SK-N-MC (cell line): ENCODE results near the gene ITSN1.
"Not testable (repeated sequence)": the region's sequence is repeated elsewhere in the genome, so short reads cannot be mapped to it uniquely, and the experiment has no call there.

Source experiments
- DNase-seq: peaks from one replicate; pipeline ENCODE4 v3.0.0-alpha.2; 2011; ENCODE audit warnings: low read depth, low spot score
- H3K27ac ChIP-seq: fragments of 200-600 bp; sonication (generic); 2 replicates; pipeline ENCODE4 v1.5.1; 2016; ENCODE audit warnings: mixed run types
- H3K36me3 ChIP-seq: fragments of 200-600 bp; sonication (generic); 2 replicates; pipeline ENCODE4 v1.6.1; 2017; ENCODE audit warnings: antibody characterized with exemption, low read length, mixed read lengths; ENCODE audit not compliant: insufficient read depth
- H3K4me3 ChIP-seq: fragments of 200-600 bp; sonication (generic); 2 replicates; pipeline ENCODE4 v1.5.1; 2016
- H3K9ac ChIP-seq: fragments of 200-600 bp; sonication (generic); 2 replicates; pipeline ENCODE4 v1.8.0; 2017; ENCODE audit warnings: mixed run types, mixed read lengths; ENCODE audit not compliant: insufficient read length
- H3K9me3 ChIP-seq: fragments of 200-600 bp; sonication (generic); 2 replicates; pipeline ENCODE4 v1.6.1; 2017; ENCODE audit warnings: low read depth, mild to moderate bottlenecking, antibody characterized with exemption, low read length, moderate library complexity, mixed read lengths
- EZH2 ChIP-seq: fragments of 200-600 bp; sonication (generic); IDR thresholded peaks from one replicate; pipeline ENCODE4 v1.6.1; 2017; ENCODE audit warnings: antibody characterized with exemption
- FOXP2 ChIP-seq: optimal IDR thresholded peaks from 2 replicates; pipeline ENCODE3; 2011; ENCODE audit warnings: mild to moderate bottlenecking, moderate library complexity; ENCODE audit not compliant: insufficient read depth; ENCODE audit errors: extremely low read length, control extremely low read depth
- POLR2AphosphoS5 ChIP-seq: IDR thresholded peaks from 2 replicates; pipeline ENCODE4 v1.6.1; 2012; ENCODE audit warnings: mild to moderate bottlenecking, low read depth, low read length, borderline replicate concordance

ITSN1 gene

DNA sequence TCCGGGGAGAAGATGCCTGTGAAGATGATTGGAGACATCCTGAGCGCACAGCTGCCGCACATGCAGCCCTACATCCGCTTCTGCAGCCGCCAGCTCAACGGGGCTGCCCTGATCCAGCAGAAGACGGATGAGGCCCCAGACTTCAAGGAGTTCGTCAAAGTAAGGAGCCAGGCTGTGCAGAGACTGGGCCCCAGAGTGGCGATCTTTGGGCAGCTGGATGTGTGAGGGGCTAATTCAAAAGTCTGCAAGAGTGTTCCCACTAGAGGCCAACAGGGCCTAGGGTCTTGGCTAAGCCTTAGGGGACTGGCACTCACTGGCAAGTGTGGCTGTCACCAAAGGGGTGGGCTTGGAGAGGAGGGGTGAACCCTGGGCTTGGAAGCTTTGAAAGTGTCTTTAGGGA, 222.9 kb downstream of the ITSN1 start:
- H3K4me3 ChIP-seq, result no peak overlapping the region
- no peaks in the 10 kb centered on the region for H3K36me3 ChIP-seq
- no peak for DNase-seq
- no peaks in the 10 kb centered on the region for H3K9me3 ChIP-seq
- H3K27ac ChIP-seq, result no peak overlapping the region
- H3K9ac ChIP-seq, result no peak overlapping the region
- TF ChIP-seq EZH2 (no peak), FOXP2 (no peak), POLR2AphosphoS5 (no peak)

DNA sequence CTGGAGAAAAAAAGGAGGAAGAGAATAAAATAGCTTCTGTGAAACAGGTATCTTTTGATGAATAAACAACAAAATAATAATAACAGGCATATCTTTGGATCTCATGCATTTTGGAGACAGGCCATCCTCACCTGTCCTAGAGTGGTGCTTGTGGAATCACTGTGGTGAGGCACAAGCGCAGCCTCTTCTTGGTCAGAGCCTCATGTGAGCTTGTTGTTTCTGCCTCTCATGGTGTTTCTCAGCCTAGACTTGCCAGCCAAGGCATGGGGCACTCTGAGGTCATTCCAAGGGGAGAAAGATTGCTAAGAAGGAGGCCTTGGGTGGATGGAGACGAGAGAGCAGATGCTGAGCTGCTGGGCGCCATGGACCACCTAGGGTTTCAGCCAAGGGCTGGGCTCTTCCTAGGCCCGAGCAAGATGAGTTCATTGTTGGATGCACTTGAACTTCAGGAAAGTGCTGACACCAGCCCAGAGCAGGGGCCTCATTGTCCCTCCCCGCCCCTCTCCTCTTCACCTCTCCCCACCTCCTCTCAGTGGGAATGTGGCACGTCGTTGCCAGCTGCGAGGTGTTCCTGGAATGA, 223.8 kb downstream of the ITSN1 start:
- no peak overlapping the region for H3K27ac ChIP-seq
- no peak overlapping the region for H3K9ac ChIP-seq
- TF ChIP-seq POLR2AphosphoS5, result no peak
- TF ChIP-seq FOXP2, result no peak
- no peak for TF ChIP-seq EZH2
- no peaks in the 10 kb centered on the region for H3K36me3 ChIP-seq
- H3K4me3 ChIP-seq, result no peak overlapping the region
- H3K9me3 ChIP-seq, result no peaks in the 10 kb centered on the region
- no peak for DNase-seq

GRCh38 chr21:33866826-33867225, 224.5 kb downstream of the ITSN1 start:
- H3K4me3 ChIP-seq, result no peak overlapping the region
- no peaks in the 10 kb centered on the region for H3K9me3 ChIP-seq
- H3K9ac ChIP-seq, result no peak overlapping the region
- H3K27ac ChIP-seq, result no peak overlapping the region
- TF ChIP-seq EZH2 (no peak), FOXP2 (no peak), POLR2AphosphoS5 (no peak)
- DNase-seq, result no peak
- H3K36me3 ChIP-seq, result no peaks in the 10 kb centered on the region

GRCh38 chr21:33867868-33868267, 225.6 kb downstream of the ITSN1 start:
- H3K9ac ChIP-seq, H3K27ac ChIP-seq, DNase-seq, H3K36me3 ChIP-seq, H3K4me3 ChIP-seq, H3K9me3 ChIP-seq: not testable (repeated sequence)

DNA sequence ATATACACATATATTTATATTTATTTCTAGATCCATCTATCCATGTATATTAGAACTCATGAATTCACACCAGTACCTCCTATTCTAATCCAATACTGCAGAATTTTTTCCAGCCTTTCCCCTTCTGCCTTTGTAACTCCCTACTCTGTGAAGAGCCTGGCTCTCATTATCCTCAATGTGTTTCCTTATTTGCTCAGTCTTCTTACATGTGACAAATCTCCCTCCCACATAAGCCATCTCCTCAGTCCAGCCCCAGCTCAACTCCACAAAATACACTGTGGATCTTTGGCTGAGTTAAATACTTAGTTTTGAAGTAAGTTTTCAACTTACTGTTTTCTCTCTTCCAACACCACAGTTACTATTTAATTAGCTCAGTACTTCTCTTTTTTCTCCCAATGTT, 227.6 kb downstream of the ITSN1 start:
- no peaks in the 10 kb centered on the region for H3K9me3 ChIP-seq
- TF ChIP-seq FOXP2 (no peak), POLR2AphosphoS5 (no peak), EZH2 (no peak)
- no peak overlapping the region for H3K27ac ChIP-seq
- DNase-seq, result no peak
- H3K9ac ChIP-seq, result no peak overlapping the region
- no peaks in the 10 kb centered on the region for H3K36me3 ChIP-seq
- no peak overlapping the region for H3K4me3 ChIP-seq

DNA sequence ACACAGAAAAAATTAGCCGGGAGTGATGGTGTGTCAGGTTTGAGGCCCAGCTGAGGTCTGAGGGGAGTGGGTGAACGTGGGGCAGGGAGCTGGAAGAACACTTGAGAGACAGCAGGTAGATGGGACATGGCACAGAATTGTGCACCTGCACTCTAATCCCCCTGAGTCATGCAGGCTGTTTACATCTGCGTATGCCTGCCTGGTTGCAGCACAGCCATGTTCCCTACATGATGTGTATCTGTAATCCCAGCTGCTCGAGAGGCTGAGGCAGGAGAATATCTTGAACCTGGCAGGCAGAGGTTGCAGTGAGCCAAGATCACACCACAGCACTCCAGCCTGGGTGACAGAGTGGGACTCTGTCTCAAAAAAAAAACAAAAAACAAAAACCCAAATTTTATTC, 228.5 kb downstream of the ITSN1 start:
- H3K4me3 ChIP-seq, result no peak overlapping the region
- DNase-seq, result no peak
- no peaks in the 10 kb centered on the region for H3K9me3 ChIP-seq
- H3K36me3 ChIP-seq, result no peaks in the 10 kb centered on the region
- TF ChIP-seq FOXP2, result no peak
- no peak for TF ChIP-seq POLR2AphosphoS5
- no peak for TF ChIP-seq EZH2
- H3K27ac ChIP-seq, result no peak overlapping the region
- H3K9ac ChIP-seq, result no peak overlapping the region

- H3K27ac ChIP-seq, result no peak overlapping the region
- DNase-seq, result no peak
- H3K9ac ChIP-seq, result no peak overlapping the region
- H3K9me3 ChIP-seq, result no peaks in the 10 kb centered on the region
- no peak overlapping the region for H3K4me3 ChIP-seq
- no peaks in the 10 kb centered on the region for H3K36me3 ChIP-seq
- TF ChIP-seq POLR2AphosphoS5 (no peak), FOXP2 (no peak)
Observed at GRCh38 chr21:33871171-33871570, 228.9 kb downstream of the ITSN1 start.

DNA sequence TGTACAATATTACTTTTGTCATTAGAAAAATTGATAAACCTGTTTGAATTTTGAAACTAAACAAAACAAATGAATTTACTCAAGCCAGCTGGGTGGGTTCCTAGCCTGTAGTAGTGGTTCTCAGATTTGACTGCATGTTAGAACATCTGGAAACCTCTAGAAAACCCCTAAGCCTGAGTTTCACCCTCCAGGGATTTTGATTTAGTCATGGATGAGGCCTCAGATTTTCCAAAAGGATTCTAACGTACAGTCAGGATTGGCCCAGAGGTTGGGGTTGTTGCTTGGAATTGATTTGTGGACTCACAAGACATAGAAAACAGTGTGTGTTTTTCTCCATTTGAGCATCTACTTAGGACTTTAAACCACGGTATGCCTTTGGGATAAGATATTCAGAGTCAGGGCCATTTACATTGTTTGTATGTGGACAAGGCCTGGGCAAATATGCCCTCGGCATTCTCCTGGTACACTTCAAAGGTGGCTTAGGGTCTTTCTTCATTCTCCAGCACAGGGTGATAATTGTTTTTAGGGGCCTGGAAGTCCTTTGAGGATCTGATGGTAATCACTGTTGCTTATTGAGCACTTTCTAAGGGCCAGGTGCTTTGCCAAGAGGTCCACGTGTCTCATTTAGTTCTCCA, 230.7 kb downstream of the ITSN1 start:
- TF ChIP-seq FOXP2 (no peak), EZH2 (no peak), POLR2AphosphoS5 (no peak)
- no peaks in the 10 kb centered on the region for H3K9me3 ChIP-seq
- H3K4me3 ChIP-seq, result no peak overlapping the region
- no peaks in the 10 kb centered on the region for H3K36me3 ChIP-seq
- DNase-seq, result no peak
- H3K27ac ChIP-seq, result no peak overlapping the region
- H3K9ac ChIP-seq, result no peak overlapping the region

- H3K9ac ChIP-seq, result no peak overlapping the region
- no peak for DNase-seq
- H3K27ac ChIP-seq, result no peak overlapping the region
- no peaks in the 10 kb centered on the region for H3K36me3 ChIP-seq
- TF ChIP-seq FOXP2, result no peak
- H3K4me3 ChIP-seq, result no peak overlapping the region
- no peaks in the 10 kb centered on the region for H3K9me3 ChIP-seq
Observed at GRCh38 chr21:33874161-33874560, 231.9 kb downstream of the ITSN1 start.

DNA sequence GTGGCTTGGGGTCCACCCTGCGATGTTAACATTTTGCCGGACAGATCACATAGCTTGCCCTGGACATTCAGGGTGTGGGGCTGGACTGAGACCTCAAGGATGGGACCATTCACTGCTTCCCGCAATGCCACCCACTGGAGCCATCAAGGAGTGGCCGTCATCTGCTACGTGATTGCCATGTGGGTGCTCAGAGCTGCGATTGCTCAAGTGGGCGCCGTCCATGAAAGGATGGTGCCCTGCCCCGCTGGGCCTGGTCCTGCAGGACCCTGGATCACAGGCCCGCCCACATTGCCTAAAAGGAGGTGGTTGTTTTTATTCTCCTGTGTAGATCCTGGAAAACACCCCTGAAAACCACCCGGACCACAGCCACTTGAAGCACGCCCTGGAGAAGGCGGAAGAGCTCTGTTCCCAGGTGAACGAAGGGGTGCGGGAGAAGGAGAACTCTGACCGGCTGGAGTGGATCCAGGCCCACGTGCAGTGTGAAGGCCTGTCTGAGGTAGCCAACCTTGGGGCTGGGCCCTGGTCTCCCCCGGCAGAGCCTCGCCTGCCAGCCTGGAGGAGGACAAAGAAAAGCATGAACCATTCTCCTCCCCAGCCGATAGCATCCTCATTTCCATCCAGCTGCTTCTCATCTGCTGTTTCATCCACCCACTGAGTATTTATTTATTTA, 232.9 kb downstream of the ITSN1 start:
- Histone ChIP-seq H3K9ac (no peak overlapping the region), H3K4me3 (no peak overlapping the region), H3K27ac (no peak overlapping the region), H3K9me3 (no peaks in the 10 kb centered on the region), H3K36me3 (no peaks in the 10 kb centered on the region)
- no peak for TF ChIP-seq FOXP2
- no peak for TF ChIP-seq POLR2AphosphoS5
- TF ChIP-seq EZH2, result no peak
- no peak for DNase-seq
